GM21825 (cell line): ENCODE measurements around the gene STK36.
A peak's percentile ranks its signal among the peaks of the same experiment; 100 is the strongest.
"Not testable (repeated sequence)": the region's sequence is repeated elsewhere in the genome, so short reads cannot be mapped to it uniquely, and the experiment has no call there.

Experiments used
- ATAC-seq: cut with Tn5 transposase; IDR thresholded peaks from one replicate; pipeline ENCODE4 v1.9.1; 2021; ENCODE audit warnings: mild to moderate bottlenecking, moderate library complexity; ENCODE audit not compliant: unreplicated experiment

The STK36 gene

GRCh38 chr2:218662827-218663226 lies 9.1 kb upstream of the STK36 start:
- no peak for ATAC-seq

GRCh38 chr2:218663901-218664300 lies 8.0 kb upstream of the STK36 start:
- ATAC-seq: no peak

- no peak for ATAC-seq
Measured at GRCh38 chr2:218664653-218665052, 7.2 kb upstream of the STK36 start.

- peak; percentile 9 for ATAC-seq
Measured at GRCh38 chr2:218671097-218671653, 711 bp upstream of the STK36 start.

GRCh38 chr2:218679119-218679518 lies 7.2 kb downstream of the STK36 start:
- ATAC-seq: no peak

GRCh38 chr2:218680061-218680460 lies 8.2 kb downstream of the STK36 start:
- no peak for ATAC-seq

- not testable (repeated sequence) for ATAC-seq
Measured at GRCh38 chr2:218687400-218688060, 15.6 kb downstream of the STK36 start.

- ATAC-seq: no peak
Measured at GRCh38 chr2:218691234-218691633, 19.3 kb downstream of the STK36 start.

- no peak for ATAC-seq
Measured at GRCh38 chr2:218694405-218695145, 22.7 kb downstream of the STK36 start.

- ATAC-seq: no peak
Measured at GRCh38 chr2:218698885-218699284, 27.0 kb downstream of the STK36 start.

GRCh38 chr2:218701806-218702205 lies 29.9 kb downstream of the STK36 start:
- ATAC-seq: no peak

- ATAC-seq: no peak
Measured at GRCh38 chr2:218703341-218703740, 31.5 kb downstream of the STK36 start.

- no peak for ATAC-seq
Measured at GRCh38 chr2:218708086-218708485, 36.2 kb downstream of the STK36 start.

- no peak for ATAC-seq
Measured at GRCh38 chr2:218709908-218710307, 38.0 kb downstream of the STK36 start.

- ATAC-seq: no peak
Measured at GRCh38 chr2:218710334-218710686, 38.4 kb downstream of the STK36 start.

GRCh38 chr2:218710687-218711549 lies 39.0 kb downstream of the STK36 start, which contains the start of gene TTLL4:
TSS of gene TTLL4 (plus strand) at chr2:218710835. CDS start at chr2:218737677, 26,842 bp downstream.
- peak; percentile 94 for ATAC-seq

GRCh38 chr2:218711550-218711929 lies 39.7 kb downstream of the STK36 start:
- no peak for ATAC-seq

GRCh38 chr2:218713922-218714321 lies 42.0 kb downstream of the STK36 start:
- no peak for ATAC-seq

- ATAC-seq: no peak
Measured at GRCh38 chr2:218716070-218716469, 44.2 kb downstream of the STK36 start.

- ATAC-seq: no peak
Measured at GRCh38 chr2:218717262-218717661, 45.4 kb downstream of the STK36 start.

- no peak for ATAC-seq
Measured at GRCh38 chr2:218718058-218718457, 46.2 kb downstream of the STK36 start.
